HL-60 (cell line): ENCODE data around the gene RBM10.

Source experiments
- DNase-seq, 2 experiments: peaks; one replicate each; pipeline ENCODE4 v3.0.0-alpha.2; 2010 to 2020; ENCODE audit warnings: low read depth in 1 of 2, low spot score in 1 of 2
- H3K27ac ChIP-seq: fragments of 250-450 bp; sonication (Bioruptor Pico); replicated peaks from 2 replicates; pipeline ENCODE4 v1.5.1; 2020; ENCODE audit warnings: mild to moderate bottlenecking, moderate library complexity
- H3K27me3 ChIP-seq: fragments of 250-450 bp; sonication (Bioruptor Pico); 2 replicates; pipeline ENCODE4 v1.5.1; 2021; ENCODE audit warnings: mild to moderate bottlenecking, moderate library complexity; ENCODE audit not compliant: insufficient read depth, poor library complexity, severe bottlenecking
- H3K4me3 ChIP-seq: replicated peaks from 2 replicates; pipeline ENCODE4 v1.5.1; 2011; ENCODE audit warnings: mild to moderate bottlenecking, control low read depth, low read length; ENCODE audit not compliant: insufficient read depth
- GABPA ChIP-seq: IDR thresholded peaks from 2 replicates; pipeline ENCODE4 v1.6.1; 2012; ENCODE audit warnings: low read depth
- POLR2AphosphoS5 ChIP-seq: IDR thresholded peaks from 2 replicates; pipeline ENCODE4 v1.6.1; 2012; ENCODE audit warnings: low read depth
- SPI1 ChIP-seq: IDR thresholded peaks from 2 replicates; pipeline ENCODE4 v1.6.1; 2012; ENCODE audit warnings: low read depth, mild to moderate bottlenecking, borderline replicate concordance
- TF ChIP-seq, protein P1 (sequence below): IDR thresholded peaks from 2 replicates; pipeline ENCODE4 v1.6.1; 2012; ENCODE audit warnings: low read depth; ENCODE audit not compliant: insufficient replicate concordance
- TF ChIP-seq, protein P2 (sequence below): IDR thresholded peaks from one replicate; pipeline ENCODE4 v1.5.1; 2011; ENCODE audit warnings: low read length, control low read depth, inconsistent platforms; ENCODE audit not compliant: insufficient read depth

The RBM10 gene

DNA sequence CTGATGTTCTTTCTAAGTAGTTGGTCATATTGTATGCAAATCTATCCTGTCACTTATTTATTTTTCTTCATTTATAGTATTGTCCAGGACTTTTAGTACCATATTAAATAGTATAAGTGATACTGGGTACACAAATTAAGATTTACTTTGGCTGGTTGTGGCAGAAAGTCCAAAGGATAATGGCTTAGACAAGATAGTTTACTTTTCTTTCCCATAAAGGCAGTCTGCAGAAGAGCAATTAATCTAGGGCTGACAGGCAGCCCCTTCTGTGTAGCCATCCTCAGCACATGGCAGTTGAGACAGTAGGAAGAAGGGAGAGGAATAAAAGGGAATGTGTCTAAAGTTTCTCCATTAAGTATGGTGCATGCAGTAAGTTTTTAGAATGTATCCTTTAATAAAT lies 6.4 kb downstream of the RBM10 start:
- H3K27ac ChIP-seq, result no peak overlapping the region
- TF ChIP-seq SPI1, result no peak
- TF ChIP-seq POLR2AphosphoS5, result no peak
- TF ChIP-seq, protein P1, sequence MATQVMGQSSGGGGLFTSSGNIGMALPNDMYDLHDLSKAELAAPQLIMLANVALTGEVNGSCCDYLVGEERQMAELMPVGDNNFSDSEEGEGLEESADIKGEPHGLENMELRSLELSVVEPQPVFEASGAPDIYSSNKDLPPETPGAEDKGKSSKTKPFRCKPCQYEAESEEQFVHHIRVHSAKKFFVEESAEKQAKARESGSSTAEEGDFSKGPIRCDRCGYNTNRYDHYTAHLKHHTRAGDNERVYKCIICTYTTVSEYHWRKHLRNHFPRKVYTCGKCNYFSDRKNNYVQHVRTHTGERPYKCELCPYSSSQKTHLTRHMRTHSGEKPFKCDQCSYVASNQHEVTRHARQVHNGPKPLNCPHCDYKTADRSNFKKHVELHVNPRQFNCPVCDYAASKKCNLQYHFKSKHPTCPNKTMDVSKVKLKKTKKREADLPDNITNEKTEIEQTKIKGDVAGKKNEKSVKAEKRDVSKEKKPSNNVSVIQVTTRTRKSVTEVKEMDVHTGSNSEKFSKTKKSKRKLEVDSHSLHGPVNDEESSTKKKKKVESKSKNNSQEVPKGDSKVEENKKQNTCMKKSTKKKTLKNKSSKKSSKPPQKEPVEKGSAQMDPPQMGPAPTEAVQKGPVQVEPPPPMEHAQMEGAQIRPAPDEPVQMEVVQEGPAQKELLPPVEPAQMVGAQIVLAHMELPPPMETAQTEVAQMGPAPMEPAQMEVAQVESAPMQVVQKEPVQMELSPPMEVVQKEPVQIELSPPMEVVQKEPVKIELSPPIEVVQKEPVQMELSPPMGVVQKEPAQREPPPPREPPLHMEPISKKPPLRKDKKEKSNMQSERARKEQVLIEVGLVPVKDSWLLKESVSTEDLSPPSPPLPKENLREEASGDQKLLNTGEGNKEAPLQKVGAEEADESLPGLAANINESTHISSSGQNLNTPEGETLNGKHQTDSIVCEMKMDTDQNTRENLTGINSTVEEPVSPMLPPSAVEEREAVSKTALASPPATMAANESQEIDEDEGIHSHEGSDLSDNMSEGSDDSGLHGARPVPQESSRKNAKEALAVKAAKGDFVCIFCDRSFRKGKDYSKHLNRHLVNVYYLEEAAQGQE, result no peak
- TF ChIP-seq, protein P2, sequence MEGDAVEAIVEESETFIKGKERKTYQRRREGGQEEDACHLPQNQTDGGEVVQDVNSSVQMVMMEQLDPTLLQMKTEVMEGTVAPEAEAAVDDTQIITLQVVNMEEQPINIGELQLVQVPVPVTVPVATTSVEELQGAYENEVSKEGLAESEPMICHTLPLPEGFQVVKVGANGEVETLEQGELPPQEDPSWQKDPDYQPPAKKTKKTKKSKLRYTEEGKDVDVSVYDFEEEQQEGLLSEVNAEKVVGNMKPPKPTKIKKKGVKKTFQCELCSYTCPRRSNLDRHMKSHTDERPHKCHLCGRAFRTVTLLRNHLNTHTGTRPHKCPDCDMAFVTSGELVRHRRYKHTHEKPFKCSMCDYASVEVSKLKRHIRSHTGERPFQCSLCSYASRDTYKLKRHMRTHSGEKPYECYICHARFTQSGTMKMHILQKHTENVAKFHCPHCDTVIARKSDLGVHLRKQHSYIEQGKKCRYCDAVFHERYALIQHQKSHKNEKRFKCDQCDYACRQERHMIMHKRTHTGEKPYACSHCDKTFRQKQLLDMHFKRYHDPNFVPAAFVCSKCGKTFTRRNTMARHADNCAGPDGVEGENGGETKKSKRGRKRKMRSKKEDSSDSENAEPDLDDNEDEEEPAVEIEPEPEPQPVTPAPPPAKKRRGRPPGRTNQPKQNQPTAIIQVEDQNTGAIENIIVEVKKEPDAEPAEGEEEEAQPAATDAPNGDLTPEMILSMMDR, result no peak
- H3K27me3 ChIP-seq, result no peaks in the 10 kb centered on the region
- no peak overlapping the region for H3K4me3 ChIP-seq
- no peak for DNase-seq

DNA sequence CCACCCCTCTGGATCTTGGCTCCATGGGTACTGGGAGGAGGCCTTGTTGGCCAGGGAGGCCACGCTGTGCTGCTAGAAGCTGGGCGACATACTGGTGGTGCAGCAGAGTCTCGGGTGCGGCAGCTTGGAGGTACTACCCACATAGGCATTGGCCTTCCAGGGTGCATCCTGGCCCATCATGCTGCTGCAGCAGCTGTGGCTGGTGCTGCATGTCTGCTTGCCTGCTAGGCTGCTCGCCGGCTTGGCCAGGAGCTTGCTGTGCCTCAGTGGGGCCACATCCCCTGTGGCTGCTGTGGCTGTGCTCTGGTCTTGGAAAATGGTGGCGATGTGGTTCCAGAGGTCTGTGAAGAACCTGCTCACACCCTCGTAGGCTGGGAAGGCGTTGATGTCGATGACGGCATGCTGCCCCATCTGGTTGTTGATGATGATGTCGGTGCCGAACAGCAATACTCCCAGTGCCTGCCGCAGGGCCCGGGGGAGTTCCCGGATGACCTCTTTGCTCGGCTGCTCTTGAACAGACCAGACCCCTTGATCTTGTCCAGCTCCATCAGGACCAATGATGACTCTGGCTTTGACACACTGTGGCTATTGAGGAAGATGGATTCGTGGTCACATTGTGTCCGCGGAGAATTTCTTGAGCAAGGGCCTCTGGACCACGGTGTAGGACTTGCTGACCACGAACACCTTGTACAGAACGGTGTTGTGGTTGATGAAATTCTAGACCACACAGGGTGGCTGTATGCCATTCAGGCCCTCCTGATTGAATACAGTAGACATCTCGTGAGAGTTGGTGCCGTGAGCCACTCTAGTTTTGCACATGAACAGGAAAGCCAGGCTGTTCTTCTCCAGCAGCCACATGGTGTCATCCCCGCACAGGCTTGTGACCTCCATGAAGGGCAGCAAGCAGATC lies 11.8 kb downstream of the RBM10 start:
- no peak overlapping the region for H3K4me3 ChIP-seq
- no peaks in the 10 kb centered on the region for H3K27me3 ChIP-seq
- TF ChIP-seq GABPA (no peak), SPI1 (no peak), POLR2AphosphoS5 (no peak)
- TF ChIP-seq, protein P2, result no peak
- TF ChIP-seq, protein P1, result no peak
- no peak for DNase-seq
- no peak overlapping the region for H3K27ac ChIP-seq

DNA sequence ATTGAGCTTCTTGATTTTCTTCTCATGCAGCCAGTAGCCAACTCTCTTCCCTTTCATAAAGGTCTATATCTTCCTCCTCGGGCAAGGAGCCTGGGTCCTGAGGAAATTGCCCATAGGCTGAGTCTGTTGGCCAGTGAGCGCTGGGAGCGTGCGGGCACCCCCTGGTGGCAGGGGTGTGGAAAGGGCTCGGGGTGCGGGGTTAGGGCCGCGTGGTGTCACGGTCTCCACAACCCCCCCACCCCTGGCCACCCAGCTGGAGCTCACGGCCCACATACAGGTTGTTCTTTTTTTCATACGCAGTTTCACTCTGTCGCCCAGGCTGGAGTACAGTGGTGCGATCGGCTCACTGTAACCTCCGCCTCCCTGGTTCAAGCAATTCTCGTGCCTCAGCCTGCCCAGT lies 13.1 kb downstream of the RBM10 start:
- no peaks in the 10 kb centered on the region for H3K27me3 ChIP-seq
- TF ChIP-seq SPI1 (no peak), GABPA (no peak), POLR2AphosphoS5 (no peak)
- TF ChIP-seq, protein P2, result no peak
- TF ChIP-seq, protein P1, result no peak
- H3K27ac ChIP-seq, result no peak overlapping the region
- no peak for DNase-seq
- no peak overlapping the region for H3K4me3 ChIP-seq
